GM12878 (cell line): ENCODE results near the gene PSRC1. TPM values are rescaled to one million over a fixed set of nuclear protein-coding genes. Genes with fewer than 3 reads are reported as not detected.

Source experiments
- ATAC-seq: fragments of 200-7000 bp; cut with Tn5 transposase; 3 replicates; pipeline ENCODE4 v1.9.1; 2020; ENCODE audit warnings: mild to moderate bottlenecking, moderate library complexity
- BruUV-seq: library from RNA; stranded (reverse); fragments of 400-500 nt; replicated peaks from 2 replicates; lab custom pipeline; 2021; lab: Mats Ljungman, UMichigan
- CTCF ChIA-PET: fragments of 300-600 bp; sonication (Branson Sonifier 250); formaldehyde crosslinking; extraction: SDS; loops from one replicate; lab custom pipeline; 2021; ENCODE audit warnings: inconsistent platforms; lab: Yijun Ruan, JAX
- POLR2A ChIA-PET: fragments of 350-600 bp; formaldehyde crosslinking; extraction: SDS; loops from one replicate; lab custom pipeline; 2021; ENCODE audit warnings: inconsistent platforms; lab: Charles Lee
- RAD21 ChIA-PET: fragments of 300-600 bp; sonication (Branson Sonifier 250); formaldehyde crosslinking; loops from one replicate; lab custom pipeline; 2023; ENCODE audit warnings: antibody characterized with exemption; ENCODE audit not compliant: unreplicated experiment; lab: Charles Lee
- SMC1A ChIA-PET: fragments of 300-600 bp; sonication (Branson Sonifier 250); formaldehyde crosslinking; loops from one replicate; lab custom pipeline; 2023; ENCODE audit not compliant: unreplicated experiment, uncharacterized antibody; lab: Charles Lee
- DNase-seq: peaks from one replicate; pipeline ENCODE4 v3.0.0-alpha.2; 2011; ENCODE audit warnings: low read depth, low spot score
- FAIRE-seq: peaks from 3 replicates; lab custom pipeline; 2011; peaks lifted over from hg19 to GRCh38; lab: Jason Lieb, UNC
- H2AFZ ChIP-seq: 2 replicates; pipeline ENCODE4 v1.6.0; 2011; ENCODE audit warnings: low read depth, low read length, control low read depth; ENCODE audit not compliant: control insufficient read depth
- H3K27ac ChIP-seq: 2 replicates; pipeline ENCODE4 v1.5.1; 2011; ENCODE audit warnings: control low read depth; ENCODE audit not compliant: control insufficient read depth, insufficient read depth
- H3K27me3 ChIP-seq, 2 experiments: replicated peaks in 1 of 2; 2 replicates each; pipeline versions ENCODE4 v1.6.0 to v1.6.1; 2011; ENCODE audit warnings: low read length in 1 of 2; ENCODE audit not compliant: control insufficient read depth in 2 of 2, insufficient read depth in 2 of 2
- H3K36me3 ChIP-seq, 2 experiments: 2 replicates each; pipeline ENCODE4 v1.5.1; 2011; ENCODE audit warnings: low read length in 1 of 2; ENCODE audit not compliant: control insufficient read depth in 2 of 2, insufficient read depth in 2 of 2
- H3K4me1 ChIP-seq: 2 replicates; pipeline ENCODE4 v1.6.1; 2011; ENCODE audit warnings: mild to moderate bottlenecking, low read length, moderate library complexity, mixed read lengths; ENCODE audit not compliant: control insufficient read depth, insufficient read depth
- H3K4me2 ChIP-seq: 2 replicates; pipeline ENCODE4 v1.6.0; 2011; ENCODE audit warnings: control low read depth; ENCODE audit not compliant: control insufficient read depth, insufficient read depth
- H3K4me3 ChIP-seq: fragments of 200-600 bp; sonication (generic); 2 replicates; pipeline ENCODE4 v1.5.1; 2016
- H3K79me2 ChIP-seq: 2 replicates; pipeline ENCODE4 v1.6.0; 2011; ENCODE audit warnings: low read length; ENCODE audit not compliant: control insufficient read depth, insufficient read depth
- H3K9ac ChIP-seq: 2 replicates; pipeline ENCODE4 v1.8.0; 2011; ENCODE audit warnings: low read length, control low read depth, mixed read lengths; ENCODE audit not compliant: control insufficient read depth, insufficient read depth
- H3K9me3 ChIP-seq: replicated peaks from 3 replicates; pipeline ENCODE4 v1.5.1; 2011; ENCODE audit warnings: mild to moderate bottlenecking, low read length; ENCODE audit not compliant: control insufficient read depth, insufficient read depth
- H4K20me1 ChIP-seq: 2 replicates; pipeline ENCODE4 v1.6.0; 2011; ENCODE audit not compliant: control insufficient read depth, insufficient read depth
- BRCA1 ChIP-seq: IDR thresholded peaks from 2 replicates; pipeline ENCODE4 v1.6.1; 2011; ENCODE audit warnings: low read depth, low read length, improper control_type of control experiment
- CBX3 ChIP-seq: fragments of 200-600 bp; sonication (generic); IDR thresholded peaks from 2 replicates; pipeline ENCODE4 v1.6.1; 2016; ENCODE audit warnings: low read depth, borderline replicate concordance
- CREB1 ChIP-seq: IDR thresholded peaks from 2 replicates; pipeline ENCODE4 v1.6.1; 2012; ENCODE audit warnings: low read depth, mild to moderate bottlenecking, inconsistent platforms
- CTCF ChIP-seq, 3 experiments: IDR thresholded peaks in 2 of 3; conservative IDR thresholded peaks in 1 of 3; 2 replicates each; pipeline ENCODE4 v1.5.1; 2011; ENCODE audit warnings: low read depth in 3 of 3, low read length in 3 of 3, mild to moderate bottlenecking in 3 of 3, control low read depth in 2 of 3, moderate library complexity in 2 of 3, inconsistent platforms in 1 of 3, mixed read lengths in 1 of 3; ENCODE audit not compliant: control insufficient read depth in 2 of 3, insufficient read depth in 1 of 3; ENCODE audit errors: extremely low read depth in 1 of 3
- E2F4 ChIP-seq: IDR thresholded peaks from 2 replicates; pipeline ENCODE4 v1.6.1; 2012; ENCODE audit warnings: low read depth, low read length, improper control_type of control experiment
- EP300 ChIP-seq, 2 experiments: fragments of 150-350 bp in 1 of 2; IDR thresholded peaks; 2 replicates each; pipeline ENCODE4 v1.6.1; 2011 to 2012; ENCODE audit warnings: low read depth in 2 of 2, low read length in 2 of 2, borderline replicate concordance in 1 of 2, improper control_type of control experiment in 1 of 2, inconsistent platforms in 1 of 2; ENCODE audit not compliant: control insufficient read depth in 1 of 2
- IKZF1 ChIP-seq: fragments of 450-650 bp; conservative IDR thresholded peaks from 2 replicates; pipeline ENCODE4 v1.6.1; 2017; ENCODE audit warnings: antibody characterized with exemption, mild to moderate bottlenecking
- JUND ChIP-seq: IDR thresholded peaks from 2 replicates; pipeline ENCODE4 v1.6.1; 2012; ENCODE audit warnings: low read depth, mild to moderate bottlenecking, low read length, improper control_type of control experiment, moderate library complexity
- MAX ChIP-seq: IDR thresholded peaks from 2 replicates; pipeline ENCODE4 v1.6.1; 2012; ENCODE audit warnings: low read depth, low read length, improper control_type of control experiment
- NFXL1 ChIP-seq: fragments of 450-650 bp; IDR thresholded peaks from 2 replicates; pipeline ENCODE4 v1.6.1; 2017; ENCODE audit warnings: antibody characterized with exemption, mild to moderate bottlenecking, borderline replicate concordance
- PAX8 ChIP-seq: fragments of 450-650 bp; IDR thresholded peaks from 2 replicates; pipeline ENCODE4 v1.6.1; 2017; ENCODE audit warnings: mild to moderate bottlenecking, moderate library complexity
- POLR2A ChIP-seq: IDR thresholded peaks from 2 replicates; pipeline ENCODE4 v1.6.1; 2011; ENCODE audit warnings: low read depth, mild to moderate bottlenecking, low read length
- PRDM15 ChIP-seq: fragments of 450-650 bp; formaldehyde crosslinking; IDR thresholded peaks from 2 replicates; pipeline ENCODE4 v1.4.0; 2020; ENCODE audit warnings: mild to moderate bottlenecking, moderate library complexity
- SREBF1 ChIP-seq: IDR thresholded peaks from 2 replicates; pipeline ENCODE4 v1.6.1; 2012; ENCODE audit warnings: mild to moderate bottlenecking, low read length
- ZNF207 ChIP-seq: fragments of 450-650 bp; IDR thresholded peaks from 2 replicates; pipeline ENCODE4 v1.6.1; 2014; ENCODE audit warnings: antibody characterized with exemption, mild to moderate bottlenecking, borderline replicate concordance
- ZSCAN29 ChIP-seq: fragments of 450-650 bp; IDR thresholded peaks from 2 replicates; pipeline ENCODE4 v1.6.1; 2017; ENCODE audit warnings: mild to moderate bottlenecking, moderate library complexity
- WGBS: methylation state at CpG from one replicate; pipeline ENCODE4 v1.1.6; 2016; ENCODE audit warnings: low lambda C conversion rate; ENCODE audit not compliant: insufficient replicate concordance, insufficient coverage; ENCODE audit errors: missing lambda C conversion rate; 5-methylcytosine and 5-hydroxymethylcytosine counted together
- in situ Hi-C: fragments of 300-500 bp; cut with MboI; formaldehyde crosslinking; loops from 9 replicates; pipeline ENCODE4 v1.14.3; 2018; ENCODE audit warnings: mixed read lengths
- intact Hi-C: fragments of 100-400 bp; cut with micrococcal nuclease; formaldehyde crosslinking; loops from one replicate; pipeline ENCODE4 v1.14.2; 2022; ENCODE audit not compliant: unreplicated experiment
- polyA plus RNA-seq, 11 experiments: library from polyadenylated mRNA; depleted of rRNA in 4 of 11; unstranded in 6 of 11; stranded (reverse) in 5 of 11; fragments of >200 nt; fragmentation: Nextera tagmentation in 4 of 11; fragmentation: Illumina TruSeq in 1 of 11; extraction: Ambion mirVana in 4 of 11; extraction: Trizol in 1 of 11; gene quantifications; 1 replicate in 1 of 11; 2 replicates in 10 of 11; pipeline versions ENCODE4 v1.2.1 to v1.2.3, GENCODE V29; 2011 to 2016; ENCODE audit warnings: inconsistent platforms in 2 of 11, missing spikeins in 2 of 11, low read depth in 1 of 11
- total RNA-seq, 4 experiments: library from RNA; depleted of rRNA in 3 of 4; stranded (reverse); fragments of >200 nt in 3 of 4; fragmentation: Illumina TruSeq in 1 of 4; extraction: Trizol in 1 of 4; gene quantifications; 2 replicates each; pipeline versions ENCODE4 v1.2.1 to v1.2.3, GENCODE V29; 2013 to 2021

The PSRC1 gene
- total and polyA plus RNA-seq, 10 of the 15 experiments (the other 5 are each of a cell fraction or from before 2014, with no cell fraction given): 1.2 to 11.8 (median 4.9) TPM

GRCh38 chr1:109256971-109257681 is 25.8 kb downstream of the PSRC1 start (continued):
- no peak for TF ChIP-seq CREB1

- no peaks in the 10 kb centered on the region for H3K9me3 ChIP-seq
- H3K36me3 ChIP-seq: no peaks in the 10 kb centered on the region
- RAD21 ChIA-PET: no interaction called here
- H3K9ac ChIP-seq: no peak overlapping the region
- no peak overlapping the region for H3K27ac ChIP-seq
- POLR2A ChIA-PET: no interaction called here
- BruUV-seq: no TSS peak
- no peak overlapping the region for H3K4me2 ChIP-seq
- CTCF ChIA-PET: no interaction called here
- SMC1A ChIA-PET: no interaction called here
- intact Hi-C loops: no loop called here
- in situ Hi-C loops: no loop called here
- H3K27me3 ChIP-seq: peaks cover 0 to 1% of the 10 kb centered on the region in 2 experiments; a peak in 2 of 4 replicates
- no peaks in the 10 kb centered on the region for H3K79me2 ChIP-seq
- no peaks in the 10 kb centered on the region for H3K4me1 ChIP-seq
- FAIRE-seq: no peak
- ATAC-seq: no peak
- 52% methylated on average over 7 of the region's 7 CpGs for WGBS
- no peaks in the 10 kb centered on the region for H4K20me1 ChIP-seq
- DNase-seq: no peak
- no peak overlapping the region for H3K4me3 ChIP-seq
- no peak overlapping the region for H2AFZ ChIP-seq
- no peak for TF ChIP-seq PRDM15 (CRISPR knock-in tag)
- TF ChIP-seq POLR2A: no peak
- TF ChIP-seq MAX: no peak
- TF ChIP-seq CTCF (IDR thresholded peaks at IDR 0.05 in 2 of 3, conservative IDR thresholded peaks at IDR 0.05 in 1 of 3; ENCODE audit: control insufficient read depth in 2 of 3, extremely low read depth in 1 of 3, insufficient read depth in 1 of 3, low read depth in 3 of 3, low read length in 3 of 3): no peak
- TF ChIP-seq NFXL1: no peak
- TF ChIP-seq E2F4: no peak
- TF ChIP-seq CBX3: no peak
- no peak for TF ChIP-seq PAX8
- TF ChIP-seq IKZF1: no peak
- TF ChIP-seq ZNF207: no peak
- no peak for TF ChIP-seq ZSCAN29
- TF ChIP-seq BRCA1: no peak
- no peak for TF ChIP-seq SREBF1
- no peak for TF ChIP-seq EP300 (IDR thresholded peaks at IDR 0.05; ENCODE audit: borderline replicate concordance in 1 of 2, control insufficient read depth in 1 of 2, low read depth in 2 of 2, low read length in 2 of 2)
- no peak for TF ChIP-seq JUND
These were observed 26.9 kb downstream of the PSRC1 start for GRCh38 chr1:109256085-109256484.
